Stomach (tissue), 4 donors: ENCODE results near the gene PADI3.

Source experiments
- CTCF ChIP-seq, 7 experiments: fragments of 450-650 bp in 4 of 7; fragments of 200-600 bp in 3 of 7; sonication (generic) in 3 of 7; IDR thresholded peaks; one replicate each; pipeline ENCODE4 v1.5.1; 2016 to 2019; ENCODE audit warnings: antibody characterized with exemption in 7 of 7, control low read depth in 2 of 7, mild to moderate bottlenecking in 1 of 7
- POLR2A ChIP-seq, 4 donors: fragments of 450-650 bp; IDR thresholded peaks; one replicate each; pipeline ENCODE4 v1.6.1; 2016; ENCODE audit warnings: antibody characterized with exemption in 4 of 4, control low read depth in 2 of 4, mild to moderate bottlenecking in 1 of 4, moderate library complexity in 1 of 4
- POLR2AphosphoS5 ChIP-seq, 3 donors: sonication (generic); formaldehyde crosslinking; IDR thresholded peaks; one replicate each; pipeline ENCODE4 v1.6.1; 2016; ENCODE audit warnings: antibody characterized with exemption in 3 of 3

- TF ChIP-seq POLR2AphosphoS5 (IDR thresholded peaks at IDR 0.05) (no peak), CTCF (IDR thresholded peaks at IDR 0.05) (no peak), POLR2A (IDR thresholded peaks at IDR 0.05) (no peak)
Measured at GRCh38 chr1:17250601-17251000, 1.7 kb downstream of the PADI3 start.
